Esophagus squamous epithelium (tissue), 5 donors: ENCODE data around the gene CYB5A. TPM values are rescaled to one million over a fixed set of nuclear protein-coding genes. Genes with fewer than 3 reads are reported as not detected.

Experiments used
- DNase-seq: peaks from one replicate; lab custom pipeline; 2025; lab: John Stamatoyannopoulos, UW
- H3K27ac ChIP-seq, 4 donors: fragments of 200-600 bp; sonication (generic); one replicate each; pipeline ENCODE4 v1.5.1; 2016 to 2019; ENCODE audit warnings: mild to moderate bottlenecking in 1 of 4
- H3K27me3 ChIP-seq, 4 donors: fragments of 200-600 bp; sonication (generic); 1 replicate in 3 of 4; 2 replicates in 1 of 4; pipeline versions ENCODE4 v1.5.1 to v1.6.0; 2017 to 2021; ENCODE audit warnings: antibody characterized with exemption in 1 of 4
- H3K36me3 ChIP-seq, 3 donors: fragments of 200-600 bp; sonication (generic); one replicate each; pipeline ENCODE4 v1.5.1; 2016 to 2019
- H3K4me1 ChIP-seq, 3 donors: fragments of 200-600 bp; sonication (generic); one replicate each; pipeline ENCODE4 v1.5.1; 2017 to 2019
- H3K4me3 ChIP-seq, 4 donors: fragments of 200-600 bp; sonication (generic); 1 replicate in 3 of 4; 2 replicates in 1 of 4; pipeline ENCODE4 v1.5.1; 2016 to 2019; ENCODE audit warnings: mild to moderate bottlenecking in 2 of 4, moderate library complexity in 1 of 4
- H3K9me3 ChIP-seq, 3 donors: fragments of 200-600 bp; sonication (generic); one replicate each; pipeline ENCODE4 v1.5.1; 2016 to 2019
- CTCF ChIP-seq, 6 experiments: fragments of 450-650 bp in 4 of 6; fragments of 200-600 bp in 2 of 6; sonication (generic) in 2 of 6; IDR thresholded peaks; one replicate each; pipeline ENCODE4 v1.5.1; 2016 to 2019; ENCODE audit warnings: antibody characterized with exemption in 6 of 6, mild to moderate bottlenecking in 4 of 6, moderate library complexity in 4 of 6
- POLR2A ChIP-seq, 4 donors: fragments of 450-650 bp; IDR thresholded peaks; one replicate each; pipeline ENCODE4 v1.6.1; 2017; ENCODE audit warnings: antibody characterized with exemption in 4 of 4, mild to moderate bottlenecking in 4 of 4, moderate library complexity in 3 of 4
- WGBS, 2 donors: methylation state at CpG; one replicate each; pipeline ENCODE4 v1.1.5; 2018; 5-methylcytosine and 5-hydroxymethylcytosine counted together
- intact Hi-C: fragments of 100-400 bp; cut with DNase I; formaldehyde crosslinking; loops from one replicate; pipeline ENCODE4 v1.15.0; 2022
- total RNA-seq, 4 donors: library from RNA; depleted of rRNA; stranded (reverse); fragments of >200 nt; gene quantifications; one replicate each; pipeline ENCODE4 v1.1.0, GENCODE V29; 2016
- donor health status: DM: yes; HTN: yes; CAD: no.

Gene CYB5A
- total RNA-seq, 4 donors from 2014 or later = 75.2 to 115 (median 90.3) TPM

GRCh38 chr18:74250131-74250530, 41.6 kb downstream of the CYB5A start:
- Histone ChIP-seq H3K4me1 (peaks cover 0 to 23% (median 7%) of the 10 kb centered on the region in 3 donors), H3K27ac (no peak overlapping the region), H3K4me3 (no peak overlapping the region), H3K27me3 (no peaks in the 10 kb centered on the region), H3K36me3 (peaks cover 0 to 31% (median 0%) of the 10 kb centered on the region in 3 donors), H3K9me3 (no peaks in the 10 kb centered on the region)
- no peak for TF ChIP-seq CTCF (IDR thresholded peaks at IDR 0.05)
- no peak for TF ChIP-seq POLR2A (IDR thresholded peaks at IDR 0.05)
- intact Hi-C loops = no loop called here
- WGBS, 2 donors = 81 to 91% methylated on average over 11 to 12 of the region's 12 CpGs
- DNase-seq = no peak

- Histone ChIP-seq H3K9me3 (no peaks in the 10 kb centered on the region), H3K4me3 (no peak overlapping the region), H3K27ac (peak overlapping the region in 1 of 4 donors; percentile 49), H3K36me3 (peaks cover 0 to 31% (median 0%) of the 10 kb centered on the region in 3 donors), H3K4me1 (peaks cover 0 to 19% (median 7%) of the 10 kb centered on the region in 3 donors), H3K27me3 (no peaks in the 10 kb centered on the region)
- DNase-seq = no peak
- WGBS, 2 donors = 80 to 81% methylated on average over 10 to 11 of the region's 11 CpGs
- TF ChIP-seq POLR2A (IDR thresholded peaks at IDR 0.05) = no peak
- TF ChIP-seq CTCF (IDR thresholded peaks at IDR 0.05) = no peak
- intact Hi-C loops = no loop called here
These were observed 42.4 kb downstream of the CYB5A start for GRCh38 chr18:74249181-74249968.

GRCh38 chr18:74248595-74248994, 43.2 kb downstream of the CYB5A start:
- H3K27ac ChIP-seq = no peak overlapping the region
- H3K9me3 ChIP-seq = no peaks in the 10 kb centered on the region
- DNase-seq = no peak
- H3K27me3 ChIP-seq = no peaks in the 10 kb centered on the region
- intact Hi-C loops = no loop called here
- H3K4me3 ChIP-seq = no peak overlapping the region
- H3K36me3 ChIP-seq = peaks cover 0 to 26% (median 0%) of the 10 kb centered on the region in 3 donors
- 69% methylated on average over 4 of the region's 4 CpGs for WGBS, 2 donors
- TF ChIP-seq POLR2A (IDR thresholded peaks at IDR 0.05) (no peak), CTCF (IDR thresholded peaks at IDR 0.05) (no peak)
- peaks cover 0 to 19% (median 7%) of the 10 kb centered on the region in 3 donors for H3K4me1 ChIP-seq

GRCh38 chr18:74248189-74248588, 43.6 kb downstream of the CYB5A start:
- no peaks in the 10 kb centered on the region for H3K27me3 ChIP-seq
- H3K36me3 ChIP-seq = peaks cover 0 to 22% (median 0%) of the 10 kb centered on the region in 3 donors
- no peaks in the 10 kb centered on the region for H3K9me3 ChIP-seq
- no peak overlapping the region for H3K4me3 ChIP-seq
- TF ChIP-seq CTCF (IDR thresholded peaks at IDR 0.05) (no peak), POLR2A (IDR thresholded peaks at IDR 0.05) (no peak)
- intact Hi-C loops = no loop called here
- WGBS, 2 donors = 82 to 91% methylated on average over 6 of the region's 6 CpGs
- H3K4me1 ChIP-seq = peaks cover 0 to 19% (median 7%) of the 10 kb centered on the region in 3 donors
- DNase-seq = no peak
- no peak overlapping the region for H3K27ac ChIP-seq

GRCh38 chr18:74244554-74244953, 47.2 kb downstream of the CYB5A start:
- Histone ChIP-seq H3K9me3 (no peaks in the 10 kb centered on the region), H3K36me3 (no peaks in the 10 kb centered on the region), H3K4me1 (no peaks in the 10 kb centered on the region), H3K27ac (no peak overlapping the region), H3K27me3 (no peaks in the 10 kb centered on the region), H3K4me3 (no peak overlapping the region)
- DNase-seq = no peak
- intact Hi-C loops = no loop called here
- WGBS, 2 donors = 49 to 74% methylated on average over 2 of the region's 2 CpGs
- TF ChIP-seq CTCF (IDR thresholded peaks at IDR 0.05) = no peak
- TF ChIP-seq POLR2A (IDR thresholded peaks at IDR 0.05) = no peak
